ENCODE data around the gene TRABD2A. TPM values are rescaled to one million over a fixed set of nuclear protein-coding genes. Genes with fewer than 3 reads are reported as not detected.

The TRABD2A gene
- total and polyA plus RNA-seq, 9 of the 15 experiments (the other 6 are each of a cell fraction or from before 2014, with no cell fraction given): 0.07 to 0.45 (median 0.25) TPM

- TF ChIP-seq RCOR1 (IDR thresholded peaks at IDR 0.05; ENCODE audit: borderline replicate concordance in 1 of 2, low read depth in 2 of 2, low read length in 2 of 2) (peak in 1 of 2 experiments; percentile 32; a peak in 1 of 4 replicates), TCF3 (CRISPR knock-in tag; IDR thresholded peaks at IDR 0.05) (0 out of 2 replicates have a peak, but pooled peaks have one; percentile 10), ZNF431 (CRISPR knock-in tag; IDR thresholded peaks at IDR 0.05) (no peak), ZNF512 (tag; IDR thresholded peaks at IDR 0.05) (no peak), FOXA1 (IDR thresholded peaks at IDR 0.05; ENCODE audit: borderline replicate concordance) (no peak), DEAF1 (CRISPR knock-in tag; IDR thresholded peaks at IDR 0.05) (no peak), SMAD1 (IDR thresholded peaks at IDR 0.05; ENCODE audit: low read depth, low read length, partially characterized antibody) (peak; percentile 75), ETV5 (CRISPR knock-in tag; IDR thresholded peaks at IDR 0.05; ENCODE audit: low read depth) (peak; percentile 87), E2F8 (IDR thresholded peaks at IDR 0.05; ENCODE audit: low read depth, partially characterized antibody) (peak; percentile 26), ZKSCAN8 (CRISPR knock-in tag; IDR thresholded peaks at IDR 0.05) (no peak), NONO (IDR thresholded peaks at IDR 0.05; ENCODE audit: low read depth in 2 of 2, low read length in 1 of 2) (peak; percentile 20 to 99), ZNF239 (CRISPR knock-in tag; IDR thresholded peaks at IDR 0.05) (no peak), NR4A1 (CRISPR knock-in tag; IDR thresholded peaks at IDR 0.05) (no peak), NR4A1 (tag; IDR thresholded peaks at IDR 0.05) (no peak), TAF7 (tag; IDR thresholded peaks at IDR 0.05) (no peak), CTBP1 (IDR thresholded peaks at IDR 0.05; ENCODE audit: borderline replicate concordance) (peak; percentile 76; the same call in 1 of the 2 replicates)
- TF ChIP-seq, protein P1, sequence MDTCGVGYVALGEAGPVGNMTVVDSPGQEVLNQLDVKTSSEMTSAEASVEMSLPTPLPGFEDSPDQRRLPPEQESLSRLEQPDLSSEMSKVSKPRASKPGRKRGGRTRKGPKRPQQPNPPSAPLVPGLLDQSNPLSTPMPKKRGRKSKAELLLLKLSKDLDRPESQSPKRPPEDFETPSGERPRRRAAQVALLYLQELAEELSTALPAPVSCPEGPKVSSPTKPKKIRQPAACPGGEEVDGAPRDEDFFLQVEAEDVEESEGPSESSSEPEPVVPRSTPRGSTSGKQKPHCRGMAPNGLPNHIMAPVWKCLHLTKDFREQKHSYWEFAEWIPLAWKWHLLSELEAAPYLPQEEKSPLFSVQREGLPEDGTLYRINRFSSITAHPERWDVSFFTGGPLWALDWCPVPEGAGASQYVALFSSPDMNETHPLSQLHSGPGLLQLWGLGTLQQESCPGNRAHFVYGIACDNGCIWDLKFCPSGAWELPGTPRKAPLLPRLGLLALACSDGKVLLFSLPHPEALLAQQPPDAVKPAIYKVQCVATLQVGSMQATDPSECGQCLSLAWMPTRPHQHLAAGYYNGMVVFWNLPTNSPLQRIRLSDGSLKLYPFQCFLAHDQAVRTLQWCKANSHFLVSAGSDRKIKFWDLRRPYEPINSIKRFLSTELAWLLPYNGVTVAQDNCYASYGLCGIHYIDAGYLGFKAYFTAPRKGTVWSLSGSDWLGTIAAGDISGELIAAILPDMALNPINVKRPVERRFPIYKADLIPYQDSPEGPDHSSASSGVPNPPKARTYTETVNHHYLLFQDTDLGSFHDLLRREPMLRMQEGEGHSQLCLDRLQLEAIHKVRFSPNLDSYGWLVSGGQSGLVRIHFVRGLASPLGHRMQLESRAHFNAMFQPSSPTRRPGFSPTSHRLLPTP (IDR thresholded peaks at IDR 0.05; ENCODE audit: borderline replicate concordance, extremely low read depth, insufficient read length): no peak
Observed at GRCh38 chr2:84905181-84906107, 24.6 kb upstream of the TRABD2A start, which contains the start of gene TMSB10 (continued).
